ENCODE measurements around the gene PRKG1.

GRCh38 chr10:51399840-51400239 lies 325.6 kb downstream of the PRKG1 start:
- no peak for TF ChIP-seq CTCF (conservative IDR thresholded peaks at IDR 0.05; ENCODE audit: low read depth in 2 of 2)
- TF ChIP-seq EZH2 (IDR thresholded peaks at IDR 0.05; ENCODE audit: low read depth, unreplicated experiment) = no peak
- TF ChIP-seq ETS1 (IDR thresholded peaks at IDR 0.05) = no peak
- TF ChIP-seq, protein P1, sequence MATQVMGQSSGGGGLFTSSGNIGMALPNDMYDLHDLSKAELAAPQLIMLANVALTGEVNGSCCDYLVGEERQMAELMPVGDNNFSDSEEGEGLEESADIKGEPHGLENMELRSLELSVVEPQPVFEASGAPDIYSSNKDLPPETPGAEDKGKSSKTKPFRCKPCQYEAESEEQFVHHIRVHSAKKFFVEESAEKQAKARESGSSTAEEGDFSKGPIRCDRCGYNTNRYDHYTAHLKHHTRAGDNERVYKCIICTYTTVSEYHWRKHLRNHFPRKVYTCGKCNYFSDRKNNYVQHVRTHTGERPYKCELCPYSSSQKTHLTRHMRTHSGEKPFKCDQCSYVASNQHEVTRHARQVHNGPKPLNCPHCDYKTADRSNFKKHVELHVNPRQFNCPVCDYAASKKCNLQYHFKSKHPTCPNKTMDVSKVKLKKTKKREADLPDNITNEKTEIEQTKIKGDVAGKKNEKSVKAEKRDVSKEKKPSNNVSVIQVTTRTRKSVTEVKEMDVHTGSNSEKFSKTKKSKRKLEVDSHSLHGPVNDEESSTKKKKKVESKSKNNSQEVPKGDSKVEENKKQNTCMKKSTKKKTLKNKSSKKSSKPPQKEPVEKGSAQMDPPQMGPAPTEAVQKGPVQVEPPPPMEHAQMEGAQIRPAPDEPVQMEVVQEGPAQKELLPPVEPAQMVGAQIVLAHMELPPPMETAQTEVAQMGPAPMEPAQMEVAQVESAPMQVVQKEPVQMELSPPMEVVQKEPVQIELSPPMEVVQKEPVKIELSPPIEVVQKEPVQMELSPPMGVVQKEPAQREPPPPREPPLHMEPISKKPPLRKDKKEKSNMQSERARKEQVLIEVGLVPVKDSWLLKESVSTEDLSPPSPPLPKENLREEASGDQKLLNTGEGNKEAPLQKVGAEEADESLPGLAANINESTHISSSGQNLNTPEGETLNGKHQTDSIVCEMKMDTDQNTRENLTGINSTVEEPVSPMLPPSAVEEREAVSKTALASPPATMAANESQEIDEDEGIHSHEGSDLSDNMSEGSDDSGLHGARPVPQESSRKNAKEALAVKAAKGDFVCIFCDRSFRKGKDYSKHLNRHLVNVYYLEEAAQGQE (IDR thresholded peaks at IDR 0.05; ENCODE audit: unreplicated experiment) = no peak
- TF ChIP-seq POLR2AphosphoS5 (IDR thresholded peaks at IDR 0.05; ENCODE audit: low read depth) = no peak
- TF ChIP-seq EZH2phosphoT487 (IDR thresholded peaks at IDR 0.05; ENCODE audit: unreplicated experiment) = no peak
- TF ChIP-seq CREB1 (CRISPR knock-in tag; IDR thresholded peaks at IDR 0.05; ENCODE audit: low read depth) = no peak
- TF ChIP-seq NANOG (IDR thresholded peaks at IDR 0.05; ENCODE audit: borderline replicate concordance) = no peak
- TF ChIP-seq, protein P2, sequence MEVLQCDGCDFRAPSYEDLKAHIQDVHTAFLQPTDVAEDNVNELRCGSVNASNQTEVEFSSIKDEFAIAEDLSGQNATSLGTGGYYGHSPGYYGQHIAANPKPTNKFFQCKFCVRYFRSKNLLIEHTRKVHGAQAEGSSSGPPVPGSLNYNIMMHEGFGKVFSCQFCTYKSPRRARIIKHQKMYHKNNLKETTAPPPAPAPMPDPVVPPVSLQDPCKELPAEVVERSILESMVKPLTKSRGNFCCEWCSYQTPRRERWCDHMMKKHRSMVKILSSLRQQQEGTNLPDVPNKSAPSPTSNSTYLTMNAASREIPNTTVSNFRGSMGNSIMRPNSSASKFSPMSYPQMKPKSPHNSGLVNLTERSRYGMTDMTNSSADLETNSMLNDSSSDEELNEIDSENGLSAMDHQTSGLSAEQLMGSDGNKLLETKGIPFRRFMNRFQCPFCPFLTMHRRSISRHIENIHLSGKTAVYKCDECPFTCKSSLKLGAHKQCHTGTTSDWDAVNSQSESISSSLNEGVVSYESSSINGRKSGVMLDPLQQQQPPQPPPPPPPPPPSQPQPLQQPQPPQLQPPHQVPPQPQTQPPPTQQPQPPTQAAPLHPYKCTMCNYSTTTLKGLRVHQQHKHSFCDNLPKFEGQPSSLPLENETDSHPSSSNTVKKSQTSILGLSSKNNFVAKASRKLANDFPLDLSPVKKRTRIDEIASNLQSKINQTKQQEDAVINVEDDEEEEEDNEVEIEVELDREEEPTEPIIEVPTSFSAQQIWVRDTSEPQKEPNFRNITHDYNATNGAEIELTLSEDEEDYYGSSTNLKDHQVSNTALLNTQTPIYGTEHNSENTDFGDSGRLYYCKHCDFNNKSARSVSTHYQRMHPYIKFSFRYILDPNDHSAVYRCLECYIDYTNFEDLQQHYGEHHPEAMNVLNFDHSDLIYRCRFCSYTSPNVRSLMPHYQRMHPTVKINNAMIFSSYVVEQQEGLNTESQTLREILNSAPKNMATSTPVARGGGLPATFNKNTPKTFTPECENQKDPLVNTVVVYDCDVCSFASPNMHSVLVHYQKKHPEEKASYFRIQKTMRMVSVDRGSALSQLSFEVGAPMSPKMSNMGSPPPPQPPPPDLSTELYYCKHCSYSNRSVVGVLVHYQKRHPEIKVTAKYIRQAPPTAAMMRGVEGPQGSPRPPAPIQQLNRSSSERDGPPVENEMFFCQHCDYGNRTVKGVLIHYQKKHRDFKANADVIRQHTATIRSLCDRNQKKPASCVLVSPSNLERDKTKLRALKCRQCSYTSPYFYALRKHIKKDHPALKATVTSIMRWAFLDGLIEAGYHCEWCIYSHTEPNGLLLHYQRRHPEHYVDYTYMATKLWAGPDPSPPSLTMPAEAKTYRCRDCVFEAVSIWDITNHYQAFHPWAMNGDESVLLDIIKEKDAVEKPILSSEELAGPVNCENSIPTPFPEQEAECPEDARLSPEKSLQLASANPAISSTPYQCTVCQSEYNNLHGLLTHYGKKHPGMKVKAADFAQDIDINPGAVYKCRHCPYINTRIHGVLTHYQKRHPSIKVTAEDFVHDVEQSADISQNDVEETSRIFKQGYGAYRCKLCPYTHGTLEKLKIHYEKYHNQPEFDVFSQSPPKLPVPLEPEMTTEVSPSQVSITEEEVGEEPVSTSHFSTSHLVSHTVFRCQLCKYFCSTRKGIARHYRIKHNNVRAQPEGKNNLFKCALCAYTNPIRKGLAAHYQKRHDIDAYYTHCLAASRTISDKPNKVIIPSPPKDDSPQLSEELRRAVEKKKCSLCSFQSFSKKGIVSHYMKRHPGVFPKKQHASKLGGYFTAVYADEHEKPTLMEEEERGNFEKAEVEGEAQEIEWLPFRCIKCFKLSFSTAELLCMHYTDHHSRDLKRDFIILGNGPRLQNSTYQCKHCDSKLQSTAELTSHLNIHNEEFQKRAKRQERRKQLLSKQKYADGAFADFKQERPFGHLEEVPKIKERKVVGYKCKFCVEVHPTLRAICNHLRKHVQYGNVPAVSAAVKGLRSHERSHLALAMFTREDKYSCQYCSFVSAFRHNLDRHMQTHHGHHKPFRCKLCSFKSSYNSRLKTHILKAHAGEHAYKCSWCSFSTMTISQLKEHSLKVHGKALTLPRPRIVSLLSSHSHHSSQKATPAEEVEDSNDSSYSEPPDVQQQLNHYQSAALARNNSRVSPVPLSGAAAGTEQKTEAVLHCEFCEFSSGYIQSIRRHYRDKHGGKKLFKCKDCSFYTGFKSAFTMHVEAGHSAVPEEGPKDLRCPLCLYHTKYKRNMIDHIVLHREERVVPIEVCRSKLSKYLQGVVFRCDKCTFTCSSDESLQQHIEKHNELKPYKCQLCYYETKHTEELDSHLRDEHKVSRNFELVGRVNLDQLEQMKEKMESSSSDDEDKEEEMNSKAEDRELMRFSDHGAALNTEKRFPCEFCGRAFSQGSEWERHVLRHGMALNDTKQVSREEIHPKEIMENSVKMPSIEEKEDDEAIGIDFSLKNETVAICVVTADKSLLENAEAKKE (CRISPR knock-in tag; IDR thresholded peaks at IDR 0.05) = no peak
- TF ChIP-seq JUNB (IDR thresholded peaks at IDR 0.05; ENCODE audit: unreplicated experiment) = no peak
- no peak for TF ChIP-seq STAT1 (IDR thresholded peaks at IDR 0.05; ENCODE audit: unreplicated experiment)
- no peak for TF ChIP-seq ZNF331 (CRISPR knock-in tag; IDR thresholded peaks at IDR 0.05; ENCODE audit: low read depth)

Measured in GM23338 (cell line).